Measurements from ENCODE around the gene KIAA0232.
A peak's percentile ranks its signal among the peaks of the same experiment; 100 is the strongest.

KIAA0232 gene

DNA sequence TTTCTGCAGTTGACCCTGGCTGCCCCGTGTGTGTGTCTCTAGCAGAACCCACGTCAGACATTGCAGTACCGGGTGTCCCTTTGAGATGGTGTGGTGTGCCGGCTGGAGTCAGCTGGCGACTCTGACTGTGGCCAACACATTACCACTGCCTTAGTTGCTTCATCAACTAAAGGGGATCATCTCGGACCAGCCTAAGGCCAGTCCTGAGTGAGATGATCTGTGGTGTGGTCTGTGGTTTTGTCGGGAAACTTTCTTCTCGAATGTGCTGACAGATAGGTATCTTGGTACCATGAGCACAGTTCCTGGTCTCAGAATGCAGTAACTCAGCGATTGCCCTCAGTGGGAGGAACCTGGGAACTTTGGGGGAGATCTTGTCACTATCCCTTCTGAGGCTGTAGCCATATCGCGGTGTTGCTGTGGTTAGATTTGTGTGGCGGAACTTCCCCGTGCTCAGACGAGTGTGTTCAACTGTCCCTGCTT, 142.9 kb downstream of the KIAA0232 start:
- no peak for DNase-seq

DNA sequence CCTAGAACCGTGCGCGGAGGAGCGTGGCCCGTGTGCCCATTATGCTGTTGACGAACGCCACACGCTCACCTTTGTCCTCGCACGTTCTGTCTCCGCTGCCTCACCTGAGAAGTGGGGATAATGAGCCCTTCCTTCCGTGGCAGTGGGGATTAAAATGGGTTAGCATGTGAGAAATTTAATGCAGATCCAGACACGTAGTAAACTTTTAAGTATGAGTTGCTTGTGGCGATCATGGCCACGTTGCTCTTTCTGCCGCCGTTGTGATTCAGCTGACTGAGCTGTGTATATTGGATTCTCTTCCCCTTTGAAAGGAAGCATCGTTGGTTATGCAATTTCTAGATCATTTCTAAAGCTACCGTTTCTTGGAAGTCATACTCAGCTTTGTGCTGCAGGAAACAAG, 143.6 kb downstream of the KIAA0232 start:
- DNase-seq = no peak

DNA sequence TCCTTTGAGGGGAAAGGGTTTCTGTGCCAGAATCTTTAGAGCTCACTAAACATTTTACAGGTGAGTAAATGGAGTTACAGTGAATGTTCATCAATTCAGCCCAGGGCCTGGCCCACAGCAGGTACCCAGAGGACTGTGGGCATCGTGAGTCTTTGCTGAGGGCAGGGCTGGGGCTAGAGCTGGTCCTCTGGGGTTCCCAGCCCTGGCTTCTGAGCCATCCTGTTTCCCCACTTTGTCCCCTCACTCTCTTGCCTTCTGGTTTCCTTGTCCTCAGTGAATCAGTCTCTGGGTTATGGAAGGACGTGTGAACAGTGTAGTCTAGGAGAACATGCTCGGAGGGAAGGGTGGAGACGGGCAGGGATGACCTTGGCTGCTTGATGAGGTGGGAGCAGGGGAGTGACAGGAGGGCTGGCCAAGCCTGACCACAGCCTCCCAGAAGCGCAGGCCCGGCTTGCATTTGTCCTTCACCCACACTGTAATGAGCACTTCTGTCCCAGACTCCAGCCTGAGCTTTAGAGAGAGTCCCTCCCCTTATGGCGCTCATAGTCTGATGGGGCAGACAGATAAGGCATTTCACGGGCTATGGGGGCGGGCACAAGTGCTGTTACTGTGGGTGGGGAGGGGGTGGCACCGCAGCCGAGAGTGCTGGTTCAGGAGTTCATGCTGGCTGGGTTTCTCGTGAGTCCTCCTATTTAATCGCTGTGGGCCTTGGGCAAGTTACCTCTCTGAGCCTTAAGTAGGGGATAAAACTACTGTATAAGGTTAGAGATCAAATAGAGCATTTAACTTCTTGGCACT, 144.4 kb downstream of the KIAA0232 start:
- peak; percentile 19 for DNase-seq

DNA sequence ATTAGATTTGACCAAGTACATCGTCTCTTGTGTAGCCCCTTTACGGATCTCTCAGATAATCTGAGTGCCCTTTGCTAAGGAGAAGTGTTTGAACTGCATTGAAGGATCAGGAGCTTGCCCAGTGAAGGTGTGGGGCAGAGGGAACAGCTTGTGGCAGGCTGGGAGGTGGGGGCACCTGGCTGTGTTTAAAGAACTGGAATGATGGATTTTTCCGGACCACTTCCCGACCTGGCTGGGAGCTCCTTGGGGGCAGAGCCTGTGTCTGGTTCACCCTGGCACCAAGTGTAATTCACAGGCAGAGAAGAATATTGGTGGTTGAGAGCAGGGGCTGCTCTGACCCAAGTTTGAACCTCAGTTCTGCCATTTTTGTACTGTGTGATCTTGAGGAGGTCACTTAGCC, 145.6 kb downstream of the KIAA0232 start:
- DNase-seq = peak; percentile 45

DNA sequence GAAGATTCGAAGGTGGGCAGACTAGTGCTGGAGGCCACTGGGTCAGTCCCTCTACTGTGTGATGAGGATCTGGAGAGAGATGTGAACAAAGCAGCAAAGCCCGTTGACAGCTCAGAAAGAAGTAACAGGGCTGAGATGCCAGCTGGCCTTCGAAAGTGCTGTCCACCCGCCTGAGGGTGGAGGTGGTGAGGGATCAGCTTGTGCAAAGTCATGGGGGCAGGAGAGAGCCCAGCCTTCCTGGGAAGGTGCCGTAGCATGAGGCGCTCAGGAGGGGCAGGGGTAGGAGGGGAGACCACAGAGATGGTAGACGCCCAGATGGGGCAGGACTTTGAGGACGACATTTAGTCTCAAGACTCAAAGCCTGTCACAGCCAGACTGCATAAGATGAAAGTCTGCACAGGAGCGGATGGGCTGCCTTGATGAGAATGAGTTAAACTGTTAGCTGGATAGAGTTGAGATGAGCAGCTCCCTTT, 146.8 kb downstream of the KIAA0232 start:
- DNase-seq = peak; percentile 79

DNA sequence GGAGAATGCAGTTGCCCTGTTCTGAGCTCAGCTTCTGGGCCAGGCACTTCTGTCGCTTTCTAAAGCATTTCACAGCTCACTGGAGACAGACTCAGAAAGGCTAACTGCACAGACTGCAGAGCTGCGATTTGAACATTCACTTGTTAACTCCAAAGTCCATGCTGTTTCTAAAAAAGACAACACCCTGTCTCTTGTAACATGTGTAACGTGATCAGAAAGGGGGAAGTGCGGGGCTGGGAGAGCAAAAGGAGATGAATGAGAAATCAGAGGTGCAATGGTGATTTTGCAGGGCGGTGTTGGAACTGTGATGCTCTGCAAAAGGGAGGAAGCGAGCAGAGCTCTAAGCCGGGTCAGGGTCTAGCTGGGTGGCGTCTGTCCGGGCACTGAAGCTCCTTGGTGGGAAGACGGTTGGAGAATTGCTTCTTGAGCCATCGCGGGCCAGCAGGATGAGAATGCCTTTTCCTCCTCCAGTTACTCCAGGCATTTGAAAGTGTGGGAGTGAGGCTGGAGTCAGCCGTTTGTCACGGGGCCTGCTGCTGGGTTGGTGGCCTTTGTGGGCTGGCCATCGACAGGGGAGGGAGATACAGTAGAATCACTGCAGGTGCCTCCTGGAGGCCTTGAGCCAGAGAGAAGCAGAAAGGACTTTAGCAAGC, 147.4 kb downstream of the KIAA0232 start:
- peak; percentile 70 for DNase-seq

GRCh38 chr4:6932475-6932874, 149.9 kb downstream of the KIAA0232 start:
- DNase-seq = no peak

- DNase-seq = no peak
These were observed 150.4 kb downstream of the KIAA0232 start for GRCh38 chr4:6932918-6933317.
